Activated T-helper 17 cell treated with anti-CD3 and anti-CD28 coated beads, Interleukin-2, amount 50 U/mL, for 72 hours (primary cell): ENCODE measurements around the gene NPNT. TPM values are rescaled to one million over a fixed set of nuclear protein-coding genes. Genes with fewer than 3 reads are reported as not detected.

ENCODE experiments used
- ATAC-seq: fragments of 150-1000 bp; cut with Tn5 transposase; replicated peaks from 2 replicates; pipeline ENCODE4 v1.10.0; 2021; ENCODE audit warnings: mild to moderate bottlenecking, moderate library complexity
- H3K27ac Mint-ChIP-seq: one replicate; pipeline ENCODE4 v1.8.0; 2022; ENCODE audit warnings: mixed read lengths
- H3K27me3 Mint-ChIP-seq: one replicate; pipeline ENCODE4 v1.8.0; 2022; ENCODE audit warnings: mixed read lengths
- H3K36me3 Mint-ChIP-seq: one replicate; pipeline ENCODE4 v1.8.0; 2022; ENCODE audit warnings: low read depth, mild to moderate bottlenecking, mixed read lengths
- H3K4me1 Mint-ChIP-seq: one replicate; pipeline ENCODE4 v1.8.0; 2022; ENCODE audit warnings: mixed read lengths
- H3K4me3 Mint-ChIP-seq: one replicate; pipeline ENCODE4 v1.8.0; 2022; ENCODE audit warnings: mild to moderate bottlenecking, mixed read lengths
- H3K9me3 Mint-ChIP-seq: one replicate; pipeline ENCODE4 v1.8.0; 2022; ENCODE audit warnings: mixed read lengths
- total RNA-seq, 2 donors: library from RNA; stranded (reverse); gene quantifications; one replicate each; pipeline ENCODE4 v1.2.3, GENCODE V29; 2022

The NPNT gene
- total RNA-seq, 2 donors from 2014 or later, result not detected

GRCh38 chr4:105970371-105970770 is 75.1 kb downstream of the NPNT start:
- Mint-ChIP-seq H3K4me3 (no peak overlapping the region), H3K9me3 (no peaks in the 10 kb centered on the region), H3K27me3 (peaks cover 16% of the 10 kb centered on the region), H3K4me1 (no peaks in the 10 kb centered on the region), H3K36me3 (no peaks in the 10 kb centered on the region), H3K27ac (no peak overlapping the region)
- ATAC-seq, result no peak

DNA sequence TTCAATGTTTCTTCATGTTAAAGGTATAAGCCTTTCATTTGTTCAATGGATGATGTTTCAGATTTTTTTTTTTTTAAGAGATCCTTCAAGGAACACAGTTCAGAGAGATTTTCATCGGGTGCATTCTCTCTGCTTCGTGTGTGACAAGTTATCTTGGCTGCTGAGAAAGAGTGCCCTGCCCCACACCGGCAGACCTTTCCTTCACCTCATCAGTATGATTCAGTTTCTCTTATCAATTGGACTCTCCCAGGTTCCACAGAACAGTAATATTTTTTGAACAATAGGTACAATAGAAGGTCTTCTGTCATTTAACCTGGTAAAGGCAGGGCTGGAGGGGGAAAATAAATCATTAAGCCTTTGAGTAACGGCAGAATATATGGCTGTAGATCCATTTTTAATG is 75.8 kb downstream of the NPNT start:
- peaks cover 16% of the 10 kb centered on the region for H3K27me3 Mint-ChIP-seq
- H3K36me3 Mint-ChIP-seq, result no peaks in the 10 kb centered on the region
- H3K9me3 Mint-ChIP-seq, result no peaks in the 10 kb centered on the region
- no peak overlapping the region for H3K4me3 Mint-ChIP-seq
- no peak overlapping the region for H3K27ac Mint-ChIP-seq
- ATAC-seq, result no peak
- H3K4me1 Mint-ChIP-seq, result no peaks in the 10 kb centered on the region

DNA sequence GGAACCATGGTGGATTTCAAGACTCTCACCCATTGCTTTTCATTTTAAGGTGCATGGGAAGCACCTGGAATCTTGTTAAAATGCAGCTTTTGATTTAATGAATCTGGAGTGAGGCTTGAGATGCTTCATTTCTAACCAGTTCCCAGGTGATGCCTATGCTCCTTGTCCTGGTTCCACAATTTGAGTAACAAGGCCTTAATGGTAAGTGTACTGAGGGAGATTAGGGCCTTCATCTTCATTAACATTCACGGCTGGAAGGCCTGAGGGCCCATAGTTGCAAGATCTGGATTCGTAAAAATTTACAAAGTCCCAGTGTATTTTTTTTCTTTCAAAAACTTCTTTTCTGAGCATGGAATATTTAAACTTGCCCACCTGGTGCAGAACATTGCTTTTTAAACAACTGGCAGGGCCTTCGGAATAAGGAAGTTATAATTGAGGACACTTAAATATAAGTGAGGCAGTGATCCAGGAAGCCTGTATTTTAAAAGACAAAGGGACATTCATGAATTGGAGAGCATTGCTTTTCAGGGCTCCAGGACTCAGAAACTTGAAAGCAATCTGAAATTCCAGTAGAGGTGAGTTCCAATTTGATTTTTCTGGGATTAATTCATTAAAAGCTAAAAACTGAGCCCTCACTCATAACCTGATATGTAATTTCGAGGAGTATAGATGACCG is 77.8 kb downstream of the NPNT start:
- no peak for ATAC-seq
- Mint-ChIP-seq H3K36me3 (no peaks in the 10 kb centered on the region), H3K27ac (no peak overlapping the region), H3K4me3 (no peak overlapping the region), H3K27me3 (peaks cover 16% of the 10 kb centered on the region), H3K9me3 (no peaks in the 10 kb centered on the region), H3K4me1 (no peaks in the 10 kb centered on the region)

DNA sequence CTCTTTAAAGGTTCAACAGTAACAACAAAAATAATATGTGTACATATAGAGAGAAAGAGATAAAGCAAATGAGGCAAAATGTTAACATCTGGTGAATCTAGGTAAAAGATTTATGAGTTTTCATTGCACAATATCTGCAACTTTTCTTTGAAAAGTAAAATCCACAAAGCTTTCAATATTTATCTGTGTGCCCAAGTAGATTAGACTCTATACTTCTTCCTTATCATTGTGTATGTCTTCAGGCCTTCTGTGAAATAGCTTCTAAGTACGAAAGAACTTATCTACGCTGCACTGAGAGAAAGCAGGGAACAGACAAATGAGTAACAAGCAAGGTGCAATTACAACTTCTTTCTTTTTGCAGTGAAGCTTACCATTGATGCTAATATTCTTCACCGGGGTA is 81.6 kb downstream of the NPNT start:
- H3K9me3 Mint-ChIP-seq, result no peaks in the 10 kb centered on the region
- no peak overlapping the region for H3K4me3 Mint-ChIP-seq
- H3K36me3 Mint-ChIP-seq, result no peaks in the 10 kb centered on the region
- no peak for ATAC-seq
- H3K27me3 Mint-ChIP-seq, result no peaks in the 10 kb centered on the region
- H3K27ac Mint-ChIP-seq, result no peak overlapping the region
- no peaks in the 10 kb centered on the region for H3K4me1 Mint-ChIP-seq

GRCh38 chr4:105978684-105979296 is 83.5 kb downstream of the NPNT start:
- peaks cover 4% of the 10 kb centered on the region for H3K9me3 Mint-ChIP-seq
- no peak overlapping the region for H3K27ac Mint-ChIP-seq
- H3K4me1 Mint-ChIP-seq, result no peaks in the 10 kb centered on the region
- no peak for ATAC-seq
- no peak overlapping the region for H3K4me3 Mint-ChIP-seq
- no peaks in the 10 kb centered on the region for H3K36me3 Mint-ChIP-seq
- H3K27me3 Mint-ChIP-seq, result no peaks in the 10 kb centered on the region

GRCh38 chr4:105979506-105979905 is 84.2 kb downstream of the NPNT start:
- no peak overlapping the region for H3K4me3 Mint-ChIP-seq
- H3K27ac Mint-ChIP-seq, result no peak overlapping the region
- peaks cover 7% of the 10 kb centered on the region for H3K9me3 Mint-ChIP-seq

DNA sequence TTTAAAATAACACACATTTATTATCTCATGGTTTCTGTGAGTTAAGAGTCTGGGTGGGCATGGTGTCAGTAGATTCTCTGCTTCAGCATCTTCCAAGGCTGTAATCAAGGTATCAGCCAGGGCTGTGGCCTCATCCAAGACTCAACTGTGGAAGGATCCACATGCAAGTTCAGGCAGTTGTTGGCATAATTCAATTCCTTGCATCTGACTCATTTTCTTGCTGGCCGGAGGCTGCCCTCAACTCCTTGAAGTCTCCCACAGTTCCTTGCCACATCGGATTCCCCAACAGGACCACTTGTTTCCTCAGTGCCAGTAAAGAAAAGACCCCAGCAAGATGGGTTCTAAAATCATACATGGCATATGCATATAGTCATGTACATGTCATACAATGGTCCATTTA is 93.4 kb downstream of the NPNT start:
- Mint-ChIP-seq H3K36me3 (no peaks in the 10 kb centered on the region), H3K4me1 (no peaks in the 10 kb centered on the region), H3K27ac (no peak overlapping the region), H3K9me3 (peaks cover 8% of the 10 kb centered on the region), H3K4me3 (no peak overlapping the region), H3K27me3 (no peaks in the 10 kb centered on the region)
- no peak for ATAC-seq

More at GRCh38 chr4:105979506-105979905, 84.2 kb downstream of the NPNT start:
- H3K36me3 Mint-ChIP-seq, result no peaks in the 10 kb centered on the region
- ATAC-seq, result no peak
- H3K4me1 Mint-ChIP-seq, result no peaks in the 10 kb centered on the region
- H3K27me3 Mint-ChIP-seq, result no peaks in the 10 kb centered on the region

GRCh38 chr4:105989485-105990242 is 94.4 kb downstream of the NPNT start:
- no peak overlapping the region for H3K27ac Mint-ChIP-seq
- no peaks in the 10 kb centered on the region for H3K27me3 Mint-ChIP-seq
- peaks cover 4% of the 10 kb centered on the region for H3K9me3 Mint-ChIP-seq
- ATAC-seq, result no peak
- no peak overlapping the region for H3K4me3 Mint-ChIP-seq
- H3K4me1 Mint-ChIP-seq, result no peaks in the 10 kb centered on the region
- no peaks in the 10 kb centered on the region for H3K36me3 Mint-ChIP-seq

GRCh38 chr4:105990933-105991332 is 95.7 kb downstream of the NPNT start:
- ATAC-seq, result no peak
- no peak overlapping the region for H3K4me3 Mint-ChIP-seq
- H3K27me3 Mint-ChIP-seq, result no peaks in the 10 kb centered on the region
- no peaks in the 10 kb centered on the region for H3K36me3 Mint-ChIP-seq
- peaks cover 4% of the 10 kb centered on the region for H3K9me3 Mint-ChIP-seq
- H3K27ac Mint-ChIP-seq, result no peak overlapping the region
- H3K4me1 Mint-ChIP-seq, result no peaks in the 10 kb centered on the region

- H3K36me3 Mint-ChIP-seq, result no peaks in the 10 kb centered on the region
- no peaks in the 10 kb centered on the region for H3K27me3 Mint-ChIP-seq
- H3K4me1 Mint-ChIP-seq, result no peaks in the 10 kb centered on the region
- ATAC-seq, result no peak
- H3K9me3 Mint-ChIP-seq, result peaks cover 4% of the 10 kb centered on the region
- H3K4me3 Mint-ChIP-seq, result no peak overlapping the region
- H3K27ac Mint-ChIP-seq, result no peak overlapping the region
Observed at GRCh38 chr4:105991726-105992125, 96.5 kb downstream of the NPNT start.

GRCh38 chr4:105992641-105993305 is 97.5 kb downstream of the NPNT start:
- Mint-ChIP-seq H3K4me1 (no peaks in the 10 kb centered on the region), H3K27ac (no peak overlapping the region), H3K36me3 (no peaks in the 10 kb centered on the region), H3K9me3 (peaks cover 8% of the 10 kb centered on the region), H3K4me3 (no peak overlapping the region), H3K27me3 (peaks cover 4% of the 10 kb centered on the region)
- ATAC-seq, result no peak

- peaks cover 4% of the 10 kb centered on the region for H3K27me3 Mint-ChIP-seq
- ATAC-seq, result no peak
- H3K36me3 Mint-ChIP-seq, result no peaks in the 10 kb centered on the region
- H3K9me3 Mint-ChIP-seq, result peaks cover 4% of the 10 kb centered on the region
- no peaks in the 10 kb centered on the region for H3K4me1 Mint-ChIP-seq
- H3K27ac Mint-ChIP-seq, result no peak overlapping the region
- H3K4me3 Mint-ChIP-seq, result no peak overlapping the region
Observed at GRCh38 chr4:105994061-105994460, 98.8 kb downstream of the NPNT start.

DNA sequence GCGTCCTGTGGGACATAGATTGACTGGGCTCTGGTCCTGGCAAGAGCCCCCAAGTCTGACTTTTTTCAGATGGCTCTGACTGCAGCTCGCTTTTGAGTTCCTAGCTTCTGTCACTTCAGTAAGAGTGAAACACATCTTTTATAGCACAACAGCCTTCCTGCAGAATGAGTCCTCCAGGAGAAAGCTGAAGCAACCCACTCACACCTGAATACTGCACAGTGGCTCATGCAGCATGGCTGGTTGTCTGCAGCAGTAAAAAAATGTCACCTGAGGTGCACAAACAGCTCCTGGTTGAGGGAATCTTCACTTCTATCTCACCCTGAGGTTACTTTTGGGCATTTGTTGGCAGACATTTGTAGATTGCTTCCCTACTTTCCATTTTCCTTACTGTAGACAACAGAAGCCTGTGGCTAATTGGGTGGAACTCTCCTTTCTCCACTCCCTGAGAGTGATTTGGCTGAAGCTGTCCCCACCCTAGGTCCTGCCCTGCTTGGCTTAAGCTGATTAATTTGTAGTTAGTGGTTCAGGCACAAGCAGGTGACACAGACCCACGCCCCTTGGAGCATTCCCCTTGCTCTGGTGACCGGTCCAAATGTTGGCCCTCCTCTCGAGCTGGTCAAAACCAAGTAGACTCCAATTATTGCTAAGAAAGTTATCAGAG is 99.7 kb downstream of the NPNT start:
- H3K9me3 Mint-ChIP-seq, result peaks cover 4% of the 10 kb centered on the region

GRCh38 chr4:105996845-105997244 is 101.6 kb downstream of the NPNT start:
- Mint-ChIP-seq H3K36me3 (no peaks in the 10 kb centered on the region), H3K27me3 (peaks cover 4% of the 10 kb centered on the region), H3K4me3 (no peak overlapping the region), H3K4me1 (no peaks in the 10 kb centered on the region), H3K9me3 (peaks cover 4% of the 10 kb centered on the region), H3K27ac (no peak overlapping the region)
- ATAC-seq, result no peak

More for the DNA sequence above, 99.7 kb downstream of the NPNT start:
- ATAC-seq, result no peak
- Mint-ChIP-seq H3K27ac (no peak overlapping the region), H3K4me1 (no peaks in the 10 kb centered on the region), H3K4me3 (no peak overlapping the region), H3K27me3 (peaks cover 4% of the 10 kb centered on the region), H3K36me3 (no peaks in the 10 kb centered on the region)
